Mucosa of gallbladder (tissue), 1 donor: ENCODE data around the gene DZANK1. TPM values are rescaled to one million over a fixed set of nuclear protein-coding genes. Genes with fewer than 3 reads are reported as not detected.
"Not testable (repeated sequence)": the region's sequence is repeated elsewhere in the genome, so short reads cannot be mapped to it uniquely, and the experiment has no call there.

ENCODE experiments used
- DNase-seq: peaks from one replicate; pipeline ENCODE4 v3.0.0-alpha.2; 2020; ENCODE audit warnings: low spot score
- total RNA-seq: library from RNA; stranded (reverse); gene quantifications from one replicate; pipeline ENCODE4 v1.2.1, GENCODE V29; 2021
- donor health status: DM: no; HTN: no; CAD: no.

Gene DZANK1
- total RNA-seq, 1 donor from 2014 or later, result 3.3 TPM

- no peak for DNase-seq
These were observed 88.8 kb downstream of the DZANK1 start for GRCh38 chr20:18377896-18378481.

- not testable (repeated sequence) for DNase-seq
These were observed 91.3 kb downstream of the DZANK1 start for GRCh38 chr20:18375551-18375950.

GRCh38 chr20:18372296-18372695, 94.5 kb downstream of the DZANK1 start:
- no peak for DNase-seq

GRCh38 chr20:18364768-18365167, 102.1 kb downstream of the DZANK1 start:
- DNase-seq, result no peak

- DNase-seq, result no peak
These were observed 103.1 kb downstream of the DZANK1 start for GRCh38 chr20:18363708-18364107.

GRCh38 chr20:18362916-18363315, 103.9 kb downstream of the DZANK1 start:
- DNase-seq, result no peak

- no peak for DNase-seq
These were observed 105.2 kb downstream of the DZANK1 start for GRCh38 chr20:18361678-18362077.

GRCh38 chr20:18360635-18361034, 106.2 kb downstream of the DZANK1 start:
- DNase-seq, result no peak

GRCh38 chr20:18359854-18360253, 107.0 kb downstream of the DZANK1 start:
- DNase-seq, result no peak

- DNase-seq, result not testable (repeated sequence)
These were observed 117.1 kb downstream of the DZANK1 start for GRCh38 chr20:18349749-18350148.

Other genes starting within 250 kb of the DZANK1 start
- gene ZNF133, start 178.5 kb downstream of the DZANK1 start, total RNA-seq, result 12.7 TPM
- gene POLR3F, start 360 bp upstream of the DZANK1 start, total RNA-seq, result 6.2 TPM
- gene RBBP9, start 30.2 kb upstream of the DZANK1 start, total RNA-seq, result 20.2 TPM
- gene SEC23B, start 40.9 kb upstream of the DZANK1 start, total RNA-seq, result 69.3 TPM
- 65.2 TPM for gene SMIM26, start 100.4 kb upstream of the DZANK1 start, total RNA-seq
- gene DTD1, start 121.0 kb upstream of the DZANK1 start, total RNA-seq, result 12.2 TPM